ENCODE measurements around the gene MDFIC.

GRCh38 chr7:114940220-114940619 lies 18.3 kb downstream of the MDFIC start:
- no peak for TF ChIP-seq SMC3 (IDR thresholded peaks at IDR 0.05; ENCODE audit: low read depth, low read length)
- no peak for TF ChIP-seq CTCF (IDR thresholded peaks at IDR 0.05)
- TF ChIP-seq NRF1 (IDR thresholded peaks at IDR 0.05; ENCODE audit: low read depth, low read length): no peak
- no peak for TF ChIP-seq MAX (IDR thresholded peaks at IDR 0.05; ENCODE audit: low read depth)
- no peak for TF ChIP-seq MXI1 (IDR thresholded peaks at IDR 0.05; ENCODE audit: low read depth, low read length)
- TF ChIP-seq GABPA (IDR thresholded peaks at IDR 0.05; ENCODE audit: low read depth): no peak
- TF ChIP-seq POLR2AphosphoS5 (IDR thresholded peaks at IDR 0.05; ENCODE audit: low read depth, low read length): no peak
- TF ChIP-seq EP300 (IDR thresholded peaks at IDR 0.05; ENCODE audit: borderline replicate concordance in 1 of 2, low read depth in 1 of 2, low read length in 1 of 2): no peak
- TF ChIP-seq TEAD4 (IDR thresholded peaks at IDR 0.05; ENCODE audit: borderline replicate concordance, insufficient read depth): no peak
- no peak for TF ChIP-seq SIN3A (IDR thresholded peaks at IDR 0.05; ENCODE audit: borderline replicate concordance, low read depth, low read length)
- no peak for TF ChIP-seq RFX5 (IDR thresholded peaks at IDR 0.05; ENCODE audit: low read length)
- TF ChIP-seq, protein P1, sequence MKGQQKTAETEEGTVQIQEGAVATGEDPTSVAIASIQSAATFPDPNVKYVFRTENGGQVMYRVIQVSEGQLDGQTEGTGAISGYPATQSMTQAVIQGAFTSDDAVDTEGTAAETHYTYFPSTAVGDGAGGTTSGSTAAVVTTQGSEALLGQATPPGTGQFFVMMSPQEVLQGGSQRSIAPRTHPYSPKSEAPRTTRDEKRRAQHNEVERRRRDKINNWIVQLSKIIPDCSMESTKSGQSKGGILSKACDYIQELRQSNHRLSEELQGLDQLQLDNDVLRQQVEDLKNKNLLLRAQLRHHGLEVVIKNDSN (IDR thresholded peaks at IDR 0.05; ENCODE audit: borderline replicate concordance, low read depth): no peak
- TF ChIP-seq EZH2phosphoT487 (IDR thresholded peaks at IDR 0.05; ENCODE audit: borderline replicate concordance, low read depth): no peak
- TF ChIP-seq CHD2 (IDR thresholded peaks at IDR 0.05; ENCODE audit: low read length, partially characterized antibody): no peak
